Neuron (in vitro differentiated cells): ENCODE measurements around the gene WDR5.

ENCODE experiments used
- H2AFZ ChIP-seq: one replicate; pipeline ENCODE4 v1.6.1; 2013; ENCODE audit warnings: low read depth, mild to moderate bottlenecking, inconsistent platforms, low read length, moderate library complexity
- H3K27me3 ChIP-seq: one replicate; pipeline ENCODE4 v1.6.1; 2013; ENCODE audit warnings: low read length; ENCODE audit not compliant: insufficient read depth
- H3K36me3 ChIP-seq: one replicate; pipeline ENCODE4 v1.6.1; 2013; ENCODE audit warnings: low read length; ENCODE audit not compliant: insufficient read depth
- H3K4me1 ChIP-seq: one replicate; pipeline ENCODE4 v1.6.1; 2013; ENCODE audit warnings: low read length; ENCODE audit not compliant: insufficient read depth
- H3K4me3 ChIP-seq: 2 replicates; pipeline ENCODE4 v1.5.1; 2013; ENCODE audit warnings: mild to moderate bottlenecking, low read length, moderate library complexity
- H3K9me3 ChIP-seq: one replicate; pipeline ENCODE4 v1.6.1; 2013; ENCODE audit warnings: low read length

Gene WDR5

DNA sequence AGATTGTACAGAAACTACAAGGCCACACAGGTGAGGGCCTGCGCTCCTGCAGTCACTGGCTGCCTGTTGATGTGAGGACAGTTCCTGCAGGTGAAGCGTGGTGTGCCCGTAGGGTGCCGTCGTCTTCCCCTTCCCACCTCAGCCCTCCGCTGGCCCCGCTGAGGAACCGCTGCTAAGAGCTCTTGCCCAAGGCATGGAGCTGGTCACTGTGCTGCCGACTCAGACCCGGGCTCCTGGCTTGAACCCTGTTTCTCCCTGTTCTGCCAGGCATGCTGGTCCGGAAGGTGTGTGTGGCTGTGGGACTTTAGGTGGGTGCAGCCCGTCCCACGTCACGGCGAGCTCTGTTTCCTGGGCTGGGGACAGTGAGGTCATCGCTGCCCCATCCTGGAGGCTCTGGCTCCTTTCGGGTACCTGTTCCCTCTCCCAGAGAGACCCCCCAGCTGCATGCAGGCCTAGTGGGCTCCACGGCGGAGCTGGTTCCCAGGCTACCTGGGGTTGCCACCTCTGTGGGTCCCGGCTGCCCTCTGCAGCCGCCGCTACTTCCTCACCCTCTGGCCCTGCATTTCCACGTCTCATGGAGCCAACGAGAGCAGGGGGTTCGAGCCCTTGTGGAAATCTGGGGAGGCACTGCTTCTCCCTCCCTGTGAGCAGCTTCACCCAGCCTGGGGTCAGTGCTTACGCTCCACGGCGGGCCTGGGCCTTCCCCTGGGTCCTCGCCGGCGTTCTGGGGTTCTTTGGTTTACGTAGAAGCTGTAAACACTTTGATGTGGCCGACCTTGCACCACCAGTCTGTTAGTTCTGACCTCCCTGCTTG lies 20.9 kb downstream of the WDR5 start:
- Histone ChIP-seq H3K27me3 (no peaks in the 10 kb centered on the region), H3K4me1 (no peaks in the 10 kb centered on the region), H3K9me3 (no peaks in the 10 kb centered on the region), H3K36me3 (peaks cover 73% of the 10 kb centered on the region), H2AFZ (no peak overlapping the region), H3K4me3 (no peak overlapping the region)

DNA sequence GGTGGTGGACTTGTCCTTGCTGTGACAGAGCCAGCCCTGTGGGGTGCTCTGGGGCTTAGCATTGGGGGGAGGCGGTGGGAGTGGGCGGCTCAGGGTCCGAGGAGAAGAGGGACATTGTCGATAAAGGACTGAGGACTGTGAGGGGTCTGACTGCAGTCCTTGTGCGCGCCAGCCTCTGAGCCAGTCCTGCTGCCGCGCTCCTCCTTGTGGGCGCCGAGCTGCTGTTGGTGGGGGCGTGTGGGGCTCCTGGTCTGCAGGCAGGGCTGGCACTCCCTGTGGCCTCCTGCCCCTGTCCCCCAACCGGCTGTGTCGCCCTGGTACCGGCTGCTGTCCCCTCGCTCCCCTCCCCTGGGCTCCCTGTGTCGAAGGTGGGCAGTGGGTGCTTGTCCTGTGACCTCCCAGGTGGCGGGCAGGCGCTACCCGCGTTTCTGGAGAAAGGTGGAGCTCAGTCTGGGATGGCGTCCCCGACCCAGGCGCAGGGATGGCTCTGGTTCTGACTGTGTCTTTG lies 21.6 kb downstream of the WDR5 start:
- Histone ChIP-seq H3K4me3 (no peak overlapping the region), H3K27me3 (no peaks in the 10 kb centered on the region), H3K9me3 (no peaks in the 10 kb centered on the region), H3K36me3 (peaks cover 67% of the 10 kb centered on the region), H2AFZ (no peak overlapping the region), H3K4me1 (no peaks in the 10 kb centered on the region)

- no peaks in the 10 kb centered on the region for H3K27me3 ChIP-seq
- peaks cover 59% of the 10 kb centered on the region for H3K36me3 ChIP-seq
- no peaks in the 10 kb centered on the region for H3K9me3 ChIP-seq
Observed at GRCh38 chr9:134158242-134158641, 22.4 kb downstream of the WDR5 start.

DNA sequence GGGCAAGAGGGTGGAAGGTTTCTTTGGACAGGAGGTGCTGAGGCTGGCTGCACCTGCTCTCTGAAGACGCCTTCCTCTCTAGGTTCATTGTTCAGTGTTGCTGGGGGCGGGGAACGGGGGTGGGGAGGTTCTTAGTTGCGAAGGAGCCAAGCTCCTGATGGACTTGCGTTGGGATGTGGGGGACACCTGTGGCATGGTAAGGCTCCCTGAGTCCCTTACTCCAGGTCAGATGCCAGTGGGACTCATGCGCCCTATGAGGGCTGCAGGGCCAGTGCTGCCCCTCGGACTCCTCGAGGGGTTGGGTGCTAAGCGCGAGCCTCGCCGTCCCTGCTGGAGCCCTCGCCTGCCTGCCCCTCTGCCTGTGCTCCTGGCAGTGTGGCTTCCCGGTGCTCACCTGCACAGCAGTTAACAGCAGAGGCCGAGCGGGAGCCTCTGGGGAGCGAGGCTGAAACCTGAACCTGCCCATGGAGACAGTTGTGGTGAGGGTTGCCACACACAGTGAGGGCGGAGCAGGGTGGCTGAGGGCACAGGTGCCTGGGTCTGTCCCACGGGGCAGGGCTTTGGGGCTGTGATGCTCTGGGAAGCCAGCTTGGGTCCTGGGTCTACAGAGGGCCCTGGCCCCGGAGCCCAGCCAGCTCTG lies 23.0 kb downstream of the WDR5 start:
- Histone ChIP-seq H3K4me1 (no peaks in the 10 kb centered on the region), H3K9me3 (no peaks in the 10 kb centered on the region), H3K27me3 (no peaks in the 10 kb centered on the region), H3K4me3 (no peak overlapping the region), H3K36me3 (peaks cover 52% of the 10 kb centered on the region), H2AFZ (no peak overlapping the region)

More at GRCh38 chr9:134158242-134158641, 22.4 kb downstream of the WDR5 start:
- no peak overlapping the region for H3K4me3 ChIP-seq
- H3K4me1 ChIP-seq, result no peaks in the 10 kb centered on the region
- no peak overlapping the region for H2AFZ ChIP-seq

DNA sequence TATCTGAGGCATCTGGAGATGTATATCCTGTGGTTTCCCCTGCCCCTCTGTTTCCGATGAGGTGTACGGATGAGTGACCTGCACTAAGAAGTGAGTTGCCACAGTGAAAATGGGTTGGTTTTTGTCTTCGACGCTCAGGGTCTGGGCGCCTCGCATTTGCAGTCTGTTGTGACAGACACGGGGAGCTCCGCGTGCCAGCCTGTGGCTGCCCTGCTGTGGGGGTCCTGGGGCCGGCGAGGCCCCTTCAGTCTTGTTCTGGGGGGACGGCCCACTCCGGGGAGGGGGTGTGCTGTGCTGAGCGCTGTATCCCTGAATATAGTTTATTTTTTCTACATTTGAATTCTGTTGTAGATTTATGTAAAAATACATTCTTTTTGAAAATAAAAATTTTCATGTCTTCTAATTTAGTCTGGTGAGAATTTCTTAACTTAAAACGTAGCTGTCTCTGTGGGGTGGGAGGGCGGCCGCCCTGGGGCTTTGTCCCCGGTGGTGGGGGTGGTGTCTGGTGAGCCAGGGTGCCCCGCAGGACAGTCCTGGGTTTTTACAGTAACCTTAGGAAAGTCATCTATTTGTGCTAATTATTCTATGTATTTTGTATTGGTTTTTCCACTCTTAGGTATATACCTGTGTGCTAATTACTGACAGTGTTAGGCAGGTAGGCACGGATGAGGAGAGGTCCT lies 23.8 kb downstream of the WDR5 start:
- Histone ChIP-seq H3K36me3 (peaks cover 44% of the 10 kb centered on the region), H3K27me3 (no peaks in the 10 kb centered on the region), H3K9me3 (no peaks in the 10 kb centered on the region), H3K4me1 (no peaks in the 10 kb centered on the region), H3K4me3 (no peak overlapping the region), H2AFZ (no peak overlapping the region)

- Histone ChIP-seq H3K36me3 (peaks cover 25% of the 10 kb centered on the region), H3K27me3 (no peaks in the 10 kb centered on the region), H3K4me3 (no peak overlapping the region), H2AFZ (no peak overlapping the region), H3K9me3 (no peaks in the 10 kb centered on the region), H3K4me1 (peaks cover 8% of the 10 kb centered on the region)
Observed at GRCh38 chr9:134161647-134162046, 25.8 kb downstream of the WDR5 start.

DNA sequence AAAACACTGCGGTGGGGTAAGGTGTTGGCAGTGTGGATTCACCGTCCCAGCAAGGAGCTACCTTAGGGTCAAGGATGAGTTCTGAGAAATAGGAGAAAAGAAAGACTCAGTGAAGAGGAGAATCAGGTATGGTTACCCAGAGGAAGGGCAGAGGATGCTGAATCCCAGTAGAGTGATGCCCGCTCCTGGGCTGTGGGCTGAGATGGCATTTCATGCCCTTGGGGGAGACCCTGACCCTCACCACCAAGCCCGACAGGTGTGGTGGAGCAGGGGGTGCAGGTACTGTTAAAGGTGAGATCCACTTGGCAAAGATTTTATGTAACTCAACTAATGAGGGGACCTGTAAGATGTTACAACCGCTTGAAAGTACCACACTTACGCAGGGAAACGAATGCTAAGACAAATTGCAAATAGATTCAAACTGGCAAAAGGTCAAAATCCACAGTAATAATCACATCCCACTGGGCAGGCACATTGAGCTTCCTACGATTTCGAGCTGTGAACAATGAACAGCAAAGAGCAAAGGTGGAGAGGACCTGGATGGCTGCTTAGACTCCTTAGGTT lies 26.4 kb downstream of the WDR5 start:
- Histone ChIP-seq H3K36me3 (peaks cover 19% of the 10 kb centered on the region), H3K27me3 (no peaks in the 10 kb centered on the region), H3K4me3 (no peak overlapping the region), H2AFZ (no peak overlapping the region), H3K4me1 (peaks cover 8% of the 10 kb centered on the region), H3K9me3 (no peaks in the 10 kb centered on the region)

DNA sequence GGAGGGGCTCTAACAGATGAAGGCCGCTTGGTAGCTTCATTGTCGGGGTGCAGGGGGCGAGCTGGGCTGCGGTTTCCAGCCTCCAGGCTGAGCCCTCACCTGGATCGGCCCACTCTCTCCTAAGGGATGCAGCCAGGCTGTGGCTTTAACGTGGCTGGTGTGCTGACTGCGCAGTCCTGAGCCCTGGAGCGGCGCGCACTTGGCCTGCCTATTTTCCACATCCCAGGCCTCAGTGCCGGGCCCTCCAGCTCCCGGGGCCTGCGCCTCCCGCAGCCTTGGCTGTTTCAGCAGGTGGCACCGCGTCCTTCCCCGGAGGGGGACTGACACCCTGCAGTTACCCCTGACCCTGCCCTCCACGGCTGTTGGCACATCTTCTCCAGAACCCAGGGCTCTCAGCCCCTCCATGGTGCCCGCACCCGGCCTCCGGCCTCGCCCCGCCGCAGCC lies 27.1 kb downstream of the WDR5 start:
- no peak overlapping the region for H2AFZ ChIP-seq
- peaks cover 8% of the 10 kb centered on the region for H3K4me1 ChIP-seq
- H3K4me3 ChIP-seq, result no peak overlapping the region
- no peaks in the 10 kb centered on the region for H3K9me3 ChIP-seq
- H3K36me3 ChIP-seq, result peaks cover 13% of the 10 kb centered on the region
- no peaks in the 10 kb centered on the region for H3K27me3 ChIP-seq

GRCh38 chr9:134163371-134164196 lies 27.7 kb downstream of the WDR5 start:
- Histone ChIP-seq H3K4me1 (peaks cover 8% of the 10 kb centered on the region), H3K36me3 (peaks cover 7% of the 10 kb centered on the region), H3K27me3 (no peaks in the 10 kb centered on the region), H3K9me3 (no peaks in the 10 kb centered on the region), H2AFZ (no peak overlapping the region), H3K4me3 (no peak overlapping the region)

DNA sequence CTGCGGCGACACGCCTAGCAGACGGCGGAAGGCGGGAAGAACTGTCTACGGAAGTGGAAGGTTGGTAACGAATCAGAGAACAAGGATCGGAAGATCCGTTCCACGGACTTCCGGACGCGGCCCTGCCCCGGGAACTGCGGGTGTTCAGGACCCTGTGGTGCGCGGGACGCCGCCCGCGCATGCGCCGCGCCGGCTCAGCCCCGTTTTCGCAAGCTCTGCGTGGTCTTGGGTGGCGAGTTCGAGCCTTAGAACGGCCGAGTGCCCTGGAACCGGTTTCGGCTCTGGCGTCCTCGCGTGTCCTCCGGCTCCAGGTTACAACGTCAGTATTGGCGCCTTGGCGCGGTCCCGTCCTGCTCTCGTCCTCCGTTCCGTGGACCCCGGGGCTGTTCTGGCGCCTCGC lies 29.0 kb downstream of the WDR5 start:
- Histone ChIP-seq H3K36me3 (no peaks in the 10 kb centered on the region), H3K27me3 (no peaks in the 10 kb centered on the region), H2AFZ (no peak overlapping the region), H3K4me1 (peaks cover 8% of the 10 kb centered on the region), H3K4me3 (no peak overlapping the region), H3K9me3 (no peaks in the 10 kb centered on the region)

GRCh38 chr9:134165357-134166315 lies 29.8 kb downstream of the WDR5 start:
- no peaks in the 10 kb centered on the region for H3K36me3 ChIP-seq
- no peak overlapping the region for H3K4me3 ChIP-seq
- H3K27me3 ChIP-seq, result no peaks in the 10 kb centered on the region
- peaks cover 8% of the 10 kb centered on the region for H3K4me1 ChIP-seq
- H3K9me3 ChIP-seq, result no peaks in the 10 kb centered on the region
- H2AFZ ChIP-seq, result no peak overlapping the region
